ENCODE results near the gene PRDM10.
A peak's percentile ranks its signal among the peaks of the same experiment; 100 is the strongest.
"Not testable (repeated sequence)": the region's sequence is repeated elsewhere in the genome, so short reads cannot be mapped to it uniquely, and the experiment has no call there.

Gene PRDM10

GRCh38 chr11:129895126-129896041 is 107.3 kb downstream of the PRDM10 start, which contains the start of gene NFRKB:
Gene NFRKB (minus strand): TSS chr11:129895578. CDS start chr11:129892849, 2,729 bp downstream.
- peak; percentile 57 for DNase-seq (ENCODE audit: low read depth)

GRCh38 chr11:129894278-129895125 is 108.1 kb downstream of the PRDM10 start:
- DNase-seq (ENCODE audit: low read depth) = no peak

GRCh38 chr11:129888451-129888850 is 114.2 kb downstream of the PRDM10 start:
- no peak for DNase-seq (ENCODE audit: low read depth)

GRCh38 chr11:129885381-129885780 is 117.3 kb downstream of the PRDM10 start:
- DNase-seq (ENCODE audit: low read depth) = no peak

GRCh38 chr11:129884581-129884980 is 118.1 kb downstream of the PRDM10 start:
- no peak for DNase-seq (ENCODE audit: low read depth)

- DNase-seq (ENCODE audit: low read depth) = no peak
Measured at GRCh38 chr11:129881570-129882170, 121.0 kb downstream of the PRDM10 start.

- no peak for DNase-seq (ENCODE audit: low read depth)
Measured at GRCh38 chr11:129880311-129880710, 122.3 kb downstream of the PRDM10 start.

- no peak for DNase-seq (ENCODE audit: low read depth)
Measured at GRCh38 chr11:129871914-129872313, 130.7 kb downstream of the PRDM10 start.

- DNase-seq (ENCODE audit: low read depth) = not testable (repeated sequence)
Measured at GRCh38 chr11:129868626-129869025, 134.0 kb downstream of the PRDM10 start.

GRCh38 chr11:129866311-129866710 is 136.3 kb downstream of the PRDM10 start:
- no peak for DNase-seq (ENCODE audit: low read depth)

- DNase-seq (ENCODE audit: low read depth) = no peak
Measured at GRCh38 chr11:129865701-129866100, 136.9 kb downstream of the PRDM10 start.

GRCh38 chr11:129864811-129865210 is 137.8 kb downstream of the PRDM10 start:
- DNase-seq (ENCODE audit: low read depth) = no peak

- peak; percentile 75 for DNase-seq (ENCODE audit: low read depth)
Measured at GRCh38 chr11:129861702-129862522, 140.7 kb downstream of the PRDM10 start.

GRCh38 chr11:129856036-129856435 is 146.6 kb downstream of the PRDM10 start:
- no peak for DNase-seq (ENCODE audit: low read depth)

- no peak for DNase-seq (ENCODE audit: low read depth)
Measured at GRCh38 chr11:129855086-129855485, 147.5 kb downstream of the PRDM10 start.

GRCh38 chr11:129854232-129854805 is 148.3 kb downstream of the PRDM10 start:
- no peak for DNase-seq (ENCODE audit: low read depth)

- peak; percentile 18 for DNase-seq (ENCODE audit: low read depth)
Measured at GRCh38 chr11:129853518-129854231, 149.0 kb downstream of the PRDM10 start.

- DNase-seq (ENCODE audit: low read depth) = no peak
Measured at GRCh38 chr11:129852125-129852740, 150.4 kb downstream of the PRDM10 start.

Data from fibroblast of gingiva (primary cell).